Measurements from ENCODE around the gene ATG9B. TPM values are rescaled to one million over a fixed set of nuclear protein-coding genes. Genes with fewer than 3 reads are reported as not detected.

The ATG9B gene
- total RNA-seq, 4 donors from 2014 or later = 0.27 to 0.28 TPM; not detected in 2

- Histone ChIP-seq H3K4me3 (peak overlapping the region in 3 of 4 donors; percentile 62 to 68 (median 62)), H3K9me3 (no peaks in the 10 kb centered on the region), H3K27ac (peak overlapping the region in 3 of 4 donors; percentile 75 to 87 (median 84)), H3K36me3 (no peaks in the 10 kb centered on the region), H3K27me3 (peaks cover 0 to 9% of the 10 kb centered on the region in 2 donors), H3K4me1 (peaks cover 5 to 63% (median 27%) of the 10 kb centered on the region in 4 donors)
- TF ChIP-seq POLR2A (IDR thresholded peaks at IDR 0.05) = no peak
- TF ChIP-seq, protein P1, sequence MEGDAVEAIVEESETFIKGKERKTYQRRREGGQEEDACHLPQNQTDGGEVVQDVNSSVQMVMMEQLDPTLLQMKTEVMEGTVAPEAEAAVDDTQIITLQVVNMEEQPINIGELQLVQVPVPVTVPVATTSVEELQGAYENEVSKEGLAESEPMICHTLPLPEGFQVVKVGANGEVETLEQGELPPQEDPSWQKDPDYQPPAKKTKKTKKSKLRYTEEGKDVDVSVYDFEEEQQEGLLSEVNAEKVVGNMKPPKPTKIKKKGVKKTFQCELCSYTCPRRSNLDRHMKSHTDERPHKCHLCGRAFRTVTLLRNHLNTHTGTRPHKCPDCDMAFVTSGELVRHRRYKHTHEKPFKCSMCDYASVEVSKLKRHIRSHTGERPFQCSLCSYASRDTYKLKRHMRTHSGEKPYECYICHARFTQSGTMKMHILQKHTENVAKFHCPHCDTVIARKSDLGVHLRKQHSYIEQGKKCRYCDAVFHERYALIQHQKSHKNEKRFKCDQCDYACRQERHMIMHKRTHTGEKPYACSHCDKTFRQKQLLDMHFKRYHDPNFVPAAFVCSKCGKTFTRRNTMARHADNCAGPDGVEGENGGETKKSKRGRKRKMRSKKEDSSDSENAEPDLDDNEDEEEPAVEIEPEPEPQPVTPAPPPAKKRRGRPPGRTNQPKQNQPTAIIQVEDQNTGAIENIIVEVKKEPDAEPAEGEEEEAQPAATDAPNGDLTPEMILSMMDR (IDR thresholded peaks at IDR 0.05) = no peak
- DNase-seq = no peak
Measured at GRCh38 chr7:150975536-150976319, 48.6 kb downstream of the ATG9B start.

DNA sequence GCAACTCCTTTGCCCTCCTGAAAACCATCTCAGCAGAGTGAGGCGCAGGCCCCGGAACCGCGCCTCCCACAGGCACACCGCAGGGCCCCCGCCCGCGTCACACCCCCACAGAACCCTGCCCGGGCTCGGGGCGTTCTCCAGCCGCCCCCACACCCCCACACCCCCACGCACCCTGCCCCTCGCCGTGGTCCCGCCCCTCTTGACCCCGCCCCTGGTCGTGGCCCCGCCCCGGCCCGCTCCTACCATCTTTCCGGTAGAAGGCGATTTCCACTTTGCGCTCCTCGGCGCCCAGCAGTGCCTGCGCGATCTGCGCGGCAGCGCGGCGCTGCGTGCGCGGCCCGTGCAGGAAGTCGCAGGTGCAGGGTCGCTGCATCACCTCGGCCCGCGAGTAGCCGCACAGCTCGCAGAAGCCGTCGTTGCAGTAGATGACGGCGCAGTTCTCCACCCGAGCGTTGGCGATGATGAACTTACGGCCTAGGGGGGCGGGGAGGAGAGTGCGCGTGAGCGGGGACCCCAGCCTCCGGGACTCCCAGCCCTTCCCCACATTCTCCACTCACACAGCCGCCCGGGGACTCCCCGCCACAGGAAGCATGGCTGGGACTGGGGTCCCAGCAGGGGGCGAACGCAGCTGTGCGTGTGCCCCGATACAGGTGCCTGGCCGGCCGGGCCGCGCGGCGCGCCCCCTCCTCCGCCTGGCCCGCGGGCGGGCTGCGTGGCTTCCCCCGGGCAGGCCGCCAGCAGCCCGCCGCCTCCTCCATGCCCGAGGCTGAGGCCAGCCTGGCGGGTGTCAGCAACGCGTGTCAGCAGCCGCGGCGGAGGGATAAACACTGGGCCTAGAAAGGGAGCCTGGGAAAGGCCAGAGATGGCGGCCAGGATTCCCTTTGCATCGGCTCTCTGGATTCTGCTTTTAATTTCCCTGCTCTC is 49.6 kb downstream of the ATG9B start:
- peaks cover 5 to 67% (median 27%) of the 10 kb centered on the region in 4 donors for H3K4me1 ChIP-seq

DNA sequence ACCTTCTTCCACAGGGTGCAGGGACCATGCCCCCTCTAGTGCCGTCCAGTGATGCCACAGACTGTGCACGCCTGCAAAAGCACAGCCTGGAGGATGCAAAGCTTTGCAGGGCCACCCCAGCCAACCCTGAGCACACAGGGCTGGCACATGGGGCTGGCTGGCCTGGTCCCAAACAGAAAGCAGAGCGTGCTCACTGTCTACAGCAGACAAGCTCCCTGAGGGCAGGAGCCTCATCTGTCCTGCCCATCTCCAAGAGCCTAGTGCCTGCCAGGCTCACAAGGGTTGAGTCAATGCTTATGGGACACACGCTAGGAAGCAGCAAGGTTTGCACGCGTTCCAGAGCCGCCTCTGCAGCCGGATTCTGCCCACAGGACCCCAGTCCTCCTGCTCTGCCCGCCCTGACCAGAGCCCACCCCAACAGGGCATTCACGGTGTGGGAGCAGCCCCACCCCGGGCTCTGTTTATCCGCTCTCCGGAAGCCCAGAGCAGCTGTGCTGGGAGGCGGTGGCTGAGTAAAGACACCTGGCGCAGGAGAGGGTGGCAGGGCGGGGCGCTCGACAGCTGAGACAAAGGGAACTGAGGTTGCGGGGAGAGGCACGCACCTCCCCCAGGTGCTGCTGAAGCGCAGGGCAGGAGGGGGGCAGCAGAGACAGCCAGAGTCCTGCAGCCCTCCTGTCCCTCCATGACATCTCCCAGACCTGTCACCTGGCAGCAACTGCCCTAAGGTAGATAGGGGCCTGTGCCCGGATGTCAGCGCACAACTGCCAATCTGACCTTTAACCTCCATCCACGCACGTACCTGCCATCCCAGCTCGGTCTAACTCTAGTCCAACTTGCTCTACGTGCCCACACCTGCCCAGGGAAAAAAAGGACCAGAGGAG is 50.5 kb downstream of the ATG9B start:
- no peaks in the 10 kb centered on the region for H3K9me3 ChIP-seq
- peak overlapping the region; percentile 60 to 68 (median 62) for H3K4me3 ChIP-seq
- H3K4me1 ChIP-seq = peaks cover 5 to 61% (median 22%) of the 10 kb centered on the region in 4 donors
- no peak for TF ChIP-seq POLR2A (IDR thresholded peaks at IDR 0.05)
- TF ChIP-seq, protein P1 (IDR thresholded peaks at IDR 0.05) = no peak
- H3K36me3 ChIP-seq = no peaks in the 10 kb centered on the region
- peaks cover 0 to 9% of the 10 kb centered on the region in 2 donors for H3K27me3 ChIP-seq
- peak; percentile 79 to 83 (median 82) for DNase-seq
- H3K27ac ChIP-seq = peak overlapping the region; percentile 74 to 87 (median 80)

More for the DNA sequence above, 49.6 kb downstream of the ATG9B start:
- Histone ChIP-seq H3K9me3 (no peaks in the 10 kb centered on the region), H3K36me3 (no peaks in the 10 kb centered on the region), H3K27me3 (peaks cover 0 to 9% of the 10 kb centered on the region in 2 donors), H3K27ac (peak overlapping the region; percentile 74 to 87 (median 80)), H3K4me3 (peak overlapping the region; percentile 60 to 68 (median 62))
- TF ChIP-seq, protein P1 (IDR thresholded peaks at IDR 0.05) = peak in 4 of 6 experiments; percentile 28 to 41 (median 32)
- peak; percentile 18 to 19 for TF ChIP-seq POLR2A (IDR thresholded peaks at IDR 0.05)
- peak; percentile 81 to 90 (median 85) for DNase-seq

DNA sequence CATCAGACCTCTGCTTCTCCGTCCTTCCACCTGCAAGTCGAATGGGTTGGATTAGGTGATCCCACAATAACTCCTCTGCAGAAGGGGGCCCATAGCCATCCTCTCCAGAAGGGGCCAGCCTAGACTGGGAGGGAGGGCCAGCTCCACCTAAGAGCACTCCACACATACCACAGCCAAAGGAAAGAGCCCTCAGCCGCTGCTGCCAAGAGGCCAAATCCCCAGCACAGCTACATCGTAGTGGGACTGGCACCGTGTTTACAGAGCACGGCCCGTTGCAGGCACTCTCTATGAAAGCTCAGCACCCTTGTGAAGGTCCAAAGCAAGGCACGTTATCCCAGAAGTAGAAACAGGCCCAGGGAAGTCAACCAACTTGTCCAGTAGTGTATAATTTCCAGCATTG is 51.6 kb downstream of the ATG9B start:
- Histone ChIP-seq H3K4me1 (peaks cover 5 to 55% (median 17%) of the 10 kb centered on the region in 4 donors), H3K36me3 (no peaks in the 10 kb centered on the region), H3K9me3 (no peaks in the 10 kb centered on the region), H3K27ac (peak overlapping the region in 1 of 4 donors; percentile 64), H3K27me3 (peaks cover 0 to 8% of the 10 kb centered on the region in 2 donors), H3K4me3 (no peak overlapping the region)
- TF ChIP-seq, protein P1 (IDR thresholded peaks at IDR 0.05) = no peak
- TF ChIP-seq POLR2A (IDR thresholded peaks at IDR 0.05) = no peak
- no peak for DNase-seq
